ENCODE measurements around the gene TCF19.
"Not testable (repeated sequence)": the region's sequence is repeated elsewhere in the genome, so short reads cannot be mapped to it uniquely, and the experiment has no call there.

The TCF19 gene

DNA sequence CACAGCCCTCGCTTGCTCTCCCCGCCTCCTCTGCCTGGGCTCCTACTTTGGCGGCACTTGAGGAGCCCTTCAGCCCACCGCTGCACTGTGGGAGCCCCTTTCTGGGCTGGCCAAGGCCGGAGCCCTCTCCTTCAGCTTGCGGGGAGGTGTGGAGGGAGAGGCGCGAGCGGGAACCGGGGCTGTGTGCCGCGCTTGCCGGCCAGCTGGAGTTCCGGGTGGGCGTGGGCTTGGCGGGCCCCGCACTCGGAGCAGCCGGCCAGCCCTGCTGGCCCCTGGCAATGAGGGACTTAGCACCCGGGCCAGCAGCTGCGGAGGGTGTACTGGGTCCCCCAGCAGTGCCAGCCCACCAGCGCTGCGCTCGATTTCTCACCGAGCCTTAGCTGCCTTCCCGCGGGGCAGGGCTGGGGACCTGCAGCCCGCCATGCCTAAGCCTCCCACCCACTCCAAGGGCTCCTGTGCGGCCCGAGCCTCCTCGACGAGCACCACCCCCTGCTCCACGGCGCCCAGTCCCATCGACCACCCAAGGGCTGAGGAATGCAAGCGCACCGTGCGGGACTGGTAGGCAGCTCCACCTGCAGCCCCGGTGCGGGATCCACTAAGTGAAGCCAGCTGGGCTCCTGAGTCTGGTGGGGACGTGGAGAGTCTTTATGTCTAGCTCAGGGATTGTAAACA is 37.1 kb downstream of the TCF19 start:
- not testable (repeated sequence) for H3K9me3 Mint-ChIP-seq; ATAC-seq; H3K36me3 Mint-ChIP-seq (ENCODE audit: low read depth); H3K27me3 Mint-ChIP-seq; H3K27ac Mint-ChIP-seq; DNase-seq; H3K4me3 Mint-ChIP-seq
- H3K4me1 Mint-ChIP-seq: peaks cover 46% of the 10 kb centered on the region

GRCh38 chr6:31196251-31197022 is 38.0 kb downstream of the TCF19 start:
- not testable (repeated sequence) for H3K36me3 Mint-ChIP-seq (ENCODE audit: low read depth); DNase-seq; ATAC-seq; H3K27me3 Mint-ChIP-seq
- H3K4me1 Mint-ChIP-seq: peaks cover 53% of the 10 kb centered on the region
- peak overlapping the region; percentile 87 for H3K27ac Mint-ChIP-seq
- peaks cover 12% of the 10 kb centered on the region for H3K9me3 Mint-ChIP-seq
- H3K4me3 Mint-ChIP-seq: peak overlapping the region; percentile 84

- peaks cover 12% of the 10 kb centered on the region for H3K9me3 Mint-ChIP-seq
- H3K4me3 Mint-ChIP-seq: peak overlapping the region; percentile 84
- H3K36me3 Mint-ChIP-seq (ENCODE audit: low read depth): peaks cover 9% of the 10 kb centered on the region
- H3K4me1 Mint-ChIP-seq: peaks cover 64% of the 10 kb centered on the region
- ATAC-seq (peak; percentile 75), DNase-seq (peak; percentile 91)
- H3K27ac Mint-ChIP-seq: peak overlapping the region; percentile 87
- H3K27me3 Mint-ChIP-seq: no peaks in the 10 kb centered on the region
Observed at GRCh38 chr6:31197559-31198305, 39.3 kb downstream of the TCF19 start.

DNA sequence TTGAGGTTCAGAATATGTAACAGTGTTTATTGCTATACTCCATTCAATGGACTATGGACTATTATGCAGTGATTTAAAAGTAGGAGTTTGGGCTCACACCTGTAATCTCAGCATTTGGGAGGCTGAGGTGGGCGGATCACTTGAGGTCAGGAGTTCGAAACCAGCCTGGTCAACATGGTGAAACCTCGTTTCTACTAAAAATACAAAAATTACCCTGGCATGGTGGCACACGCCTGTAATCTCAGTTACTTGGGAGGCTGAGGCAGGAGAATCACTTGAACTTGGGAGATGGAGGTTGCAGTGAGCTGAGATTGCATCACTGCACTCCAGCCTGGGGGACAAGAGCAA is 40.7 kb downstream of the TCF19 start:
- not testable (repeated sequence) for H3K27me3 Mint-ChIP-seq; ATAC-seq; DNase-seq; H3K27ac Mint-ChIP-seq; H3K36me3 Mint-ChIP-seq (ENCODE audit: low read depth)
- H3K4me3 Mint-ChIP-seq: peak overlapping the region; percentile 84
- peaks cover 12% of the 10 kb centered on the region for H3K9me3 Mint-ChIP-seq
- peaks cover 73% of the 10 kb centered on the region for H3K4me1 Mint-ChIP-seq

DNA sequence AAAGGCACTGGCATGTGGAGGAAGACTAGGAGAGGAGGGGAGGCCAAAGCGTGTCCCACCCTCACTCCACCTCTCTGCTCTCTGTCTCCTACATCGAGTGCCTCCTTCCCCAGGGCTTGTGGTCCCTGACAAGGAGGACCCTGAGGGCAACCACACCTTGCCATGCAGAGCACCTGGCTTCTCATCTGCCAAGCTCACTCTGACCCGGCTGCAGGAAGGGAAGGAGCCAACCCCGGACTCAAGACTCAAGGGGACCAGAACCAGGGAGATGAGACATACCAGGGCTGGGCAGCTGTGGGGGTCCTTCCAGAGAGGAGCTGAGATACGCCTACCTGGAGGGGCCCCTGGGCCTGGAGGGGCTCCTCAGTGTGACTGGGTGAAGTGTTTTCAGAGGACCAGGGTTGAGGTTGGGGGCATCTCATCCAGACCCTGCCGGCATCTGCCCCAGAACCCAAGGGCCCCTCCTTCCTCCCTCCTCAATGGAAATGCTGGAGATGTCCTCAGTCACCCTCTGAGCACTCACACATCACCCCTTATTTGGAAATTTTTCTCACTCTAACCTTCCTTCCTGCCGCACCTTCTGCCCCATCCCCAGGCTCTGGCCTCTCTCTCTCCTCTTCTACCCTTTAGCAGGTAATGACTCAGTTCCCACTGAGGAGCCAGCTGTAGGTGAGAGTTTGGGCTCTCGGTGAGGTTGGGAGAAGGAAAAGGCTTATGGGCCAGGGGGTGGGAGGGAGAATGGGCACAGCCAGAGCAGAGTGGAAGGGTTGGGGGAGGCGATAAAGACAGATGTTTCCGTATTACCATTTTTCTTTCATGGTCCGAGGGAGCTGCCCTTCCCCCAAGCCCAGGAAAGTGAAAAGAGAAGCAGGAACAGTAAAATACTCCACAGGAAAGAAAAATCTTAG is 44.1 kb downstream of the TCF19 start:
- peaks cover 65% of the 10 kb centered on the region for H3K4me1 Mint-ChIP-seq
- H3K36me3 Mint-ChIP-seq (ENCODE audit: low read depth): peaks cover 7% of the 10 kb centered on the region
- H3K27ac Mint-ChIP-seq: peak overlapping the region; percentile 96
- no peaks in the 10 kb centered on the region for H3K27me3 Mint-ChIP-seq
- H3K9me3 Mint-ChIP-seq: peaks cover 12% of the 10 kb centered on the region
- ATAC-seq: peak; percentile 9
- peak overlapping the region; percentile 93 for H3K4me3 Mint-ChIP-seq
- peak; percentile 21 for DNase-seq

GRCh38 chr6:31203345-31203979 is 45.1 kb downstream of the TCF19 start:
- H3K36me3 Mint-ChIP-seq (ENCODE audit: low read depth): peaks cover 7% of the 10 kb centered on the region
- peak overlapping the region; percentile 96 for H3K27ac Mint-ChIP-seq
- peak; percentile 85 for ATAC-seq
- peak overlapping the region; percentile 93 for H3K4me3 Mint-ChIP-seq
- H3K9me3 Mint-ChIP-seq: peaks cover 12% of the 10 kb centered on the region
- H3K4me1 Mint-ChIP-seq: peaks cover 64% of the 10 kb centered on the region
- no peaks in the 10 kb centered on the region for H3K27me3 Mint-ChIP-seq
- DNase-seq: peak; percentile 61

DNA sequence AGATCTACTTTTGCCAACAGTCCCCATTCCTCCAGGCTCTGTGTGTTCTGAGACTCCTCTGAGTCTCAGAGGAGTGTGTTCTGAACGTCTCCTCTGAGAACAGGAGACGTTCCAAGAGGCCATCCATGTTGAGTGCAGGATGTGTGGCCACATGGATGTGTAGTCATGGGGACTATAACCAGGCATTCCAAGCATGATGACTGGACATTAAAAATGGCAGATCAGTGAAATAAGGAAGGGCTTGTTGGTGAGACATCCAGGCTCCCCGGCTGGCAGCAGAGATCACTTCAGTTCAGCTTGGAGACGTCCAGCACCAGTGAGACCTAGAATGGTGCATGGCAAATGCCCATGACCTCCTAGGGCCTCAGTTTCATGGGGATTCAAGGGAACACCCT is 46.4 kb downstream of the TCF19 start:
- H3K9me3 Mint-ChIP-seq: peaks cover 12% of the 10 kb centered on the region
- DNase-seq (no peak), ATAC-seq (no peak)
- peaks cover 7% of the 10 kb centered on the region for H3K36me3 Mint-ChIP-seq (ENCODE audit: low read depth)
- H3K4me1 Mint-ChIP-seq: peaks cover 51% of the 10 kb centered on the region
- H3K27me3 Mint-ChIP-seq: no peaks in the 10 kb centered on the region
- H3K27ac Mint-ChIP-seq: peak overlapping the region; percentile 96
- peak overlapping the region; percentile 93 for H3K4me3 Mint-ChIP-seq

GRCh38 chr6:31205638-31206037 is 47.2 kb downstream of the TCF19 start:
- peaks cover 4% of the 10 kb centered on the region for H3K36me3 Mint-ChIP-seq (ENCODE audit: low read depth)
- H3K27ac Mint-ChIP-seq: no peak overlapping the region
- H3K27me3 Mint-ChIP-seq: no peaks in the 10 kb centered on the region
- no peak for ATAC-seq
- DNase-seq: no peak
- H3K9me3 Mint-ChIP-seq: peaks cover 5% of the 10 kb centered on the region
- H3K4me3 Mint-ChIP-seq: peak overlapping the region; percentile 15
- peaks cover 46% of the 10 kb centered on the region for H3K4me1 Mint-ChIP-seq

- peaks cover 21% of the 10 kb centered on the region for H3K4me1 Mint-ChIP-seq
- ATAC-seq (no peak), DNase-seq (no peak)
- no peaks in the 10 kb centered on the region for H3K27me3 Mint-ChIP-seq
- H3K9me3 Mint-ChIP-seq: no peaks in the 10 kb centered on the region
- no peaks in the 10 kb centered on the region for H3K36me3 Mint-ChIP-seq (ENCODE audit: low read depth)
- no peak overlapping the region for H3K27ac Mint-ChIP-seq
- no peak overlapping the region for H3K4me3 Mint-ChIP-seq
Observed at GRCh38 chr6:31208506-31208905, 50.1 kb downstream of the TCF19 start.

- Mint-ChIP-seq H3K36me3 (ENCODE audit: low read depth) (no peaks in the 10 kb centered on the region), H3K4me1 (peaks cover 18% of the 10 kb centered on the region), H3K27me3 (no peaks in the 10 kb centered on the region), H3K9me3 (no peaks in the 10 kb centered on the region), H3K27ac (no peak overlapping the region), H3K4me3 (no peak overlapping the region)
- ATAC-seq (no peak), DNase-seq (no peak)
Observed at GRCh38 chr6:31209137-31209536, 50.7 kb downstream of the TCF19 start.

DNA sequence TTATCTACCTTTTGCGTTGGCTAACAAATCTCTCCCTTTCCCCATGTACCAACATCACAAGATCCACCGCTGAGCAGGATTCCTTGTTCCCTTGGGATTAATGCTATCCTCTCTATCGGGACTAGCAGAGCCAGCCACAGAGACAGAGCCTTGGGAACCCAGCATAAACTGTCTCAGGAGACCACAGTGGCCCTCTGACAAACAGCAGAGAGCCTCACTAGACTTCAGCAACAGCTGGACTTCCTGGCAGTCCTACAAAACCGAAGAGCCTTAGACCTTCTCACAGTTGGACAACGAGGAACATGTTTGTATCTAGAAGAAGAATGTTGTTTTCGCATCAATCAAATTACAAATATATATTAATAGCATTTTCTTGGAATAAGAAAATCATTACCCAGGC is 51.7 kb downstream of the TCF19 start:
- H3K27me3 Mint-ChIP-seq: no peaks in the 10 kb centered on the region
- no peak for DNase-seq
- no peak overlapping the region for H3K4me3 Mint-ChIP-seq
- peaks cover 9% of the 10 kb centered on the region for H3K4me1 Mint-ChIP-seq
- no peak for ATAC-seq
- H3K9me3 Mint-ChIP-seq: no peaks in the 10 kb centered on the region
- H3K27ac Mint-ChIP-seq: no peak overlapping the region
- no peaks in the 10 kb centered on the region for H3K36me3 Mint-ChIP-seq (ENCODE audit: low read depth)

DNA sequence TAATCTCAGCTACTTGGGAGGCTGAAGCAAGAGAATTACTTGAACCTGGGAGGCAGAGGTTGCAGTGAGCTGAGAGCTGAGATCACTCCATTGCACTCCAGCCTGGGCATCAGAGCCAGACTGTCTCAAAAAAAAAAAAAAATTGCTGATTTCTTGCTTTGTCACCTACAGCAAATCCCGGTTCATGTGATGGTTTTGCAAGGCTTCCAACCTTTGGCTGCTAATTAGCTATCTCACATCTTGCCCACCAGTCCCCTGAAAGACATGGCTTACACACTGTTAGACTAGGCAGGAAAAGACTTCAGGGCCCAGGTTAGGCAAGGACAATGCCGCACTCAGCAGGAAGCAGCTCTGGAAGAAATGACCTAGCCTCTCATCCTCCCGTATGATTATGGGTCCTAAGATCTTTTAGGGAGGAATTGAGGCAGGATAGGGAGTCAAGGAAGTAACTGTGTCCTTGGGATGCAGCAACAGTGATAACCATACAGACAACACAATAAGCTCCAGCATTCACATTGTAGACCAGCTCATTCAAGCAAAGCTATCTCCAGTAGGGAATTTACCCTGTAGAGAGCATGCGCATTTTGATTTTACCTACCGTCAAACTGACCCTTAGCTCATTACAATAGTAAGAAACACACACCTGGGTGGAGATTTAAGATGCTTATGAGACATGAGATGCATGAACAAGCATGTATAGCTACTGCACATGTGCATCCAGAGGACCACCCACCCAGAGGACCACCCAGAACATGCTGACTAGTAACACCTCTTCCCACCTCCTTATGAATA is 52.5 kb downstream of the TCF19 start:
- Mint-ChIP-seq H3K27ac (no peak overlapping the region), H3K36me3 (ENCODE audit: low read depth) (no peaks in the 10 kb centered on the region), H3K4me3 (no peak overlapping the region), H3K27me3 (no peaks in the 10 kb centered on the region), H3K9me3 (no peaks in the 10 kb centered on the region), H3K4me1 (peaks cover 6% of the 10 kb centered on the region)
- DNase-seq (no peak), ATAC-seq (no peak)

All from activated naive CD8-positive, alpha-beta T cell treated with anti-CD3 and anti-CD28 coated beads, Interleukin-2, amount 50 U/mL, for 24 hours (primary cell).